Testis (tissue), 2 donors: ENCODE measurements around the gene KLHL40.

Experiments
- CTCF ChIP-seq, 3 experiments: fragments of 450-650 bp in 2 of 3; fragments of 200-600 bp in 1 of 3; sonication (generic) in 1 of 3; IDR thresholded peaks; one replicate each; pipeline ENCODE4 v1.5.1; 2016 to 2019; ENCODE audit warnings: antibody characterized with exemption in 3 of 3, mild to moderate bottlenecking in 2 of 3, moderate library complexity in 1 of 3
- POLR2A ChIP-seq: fragments of 450-650 bp; IDR thresholded peaks from one replicate; pipeline ENCODE4 v1.6.1; 2017; ENCODE audit warnings: antibody characterized with exemption, mild to moderate bottlenecking, moderate library complexity

DNA sequence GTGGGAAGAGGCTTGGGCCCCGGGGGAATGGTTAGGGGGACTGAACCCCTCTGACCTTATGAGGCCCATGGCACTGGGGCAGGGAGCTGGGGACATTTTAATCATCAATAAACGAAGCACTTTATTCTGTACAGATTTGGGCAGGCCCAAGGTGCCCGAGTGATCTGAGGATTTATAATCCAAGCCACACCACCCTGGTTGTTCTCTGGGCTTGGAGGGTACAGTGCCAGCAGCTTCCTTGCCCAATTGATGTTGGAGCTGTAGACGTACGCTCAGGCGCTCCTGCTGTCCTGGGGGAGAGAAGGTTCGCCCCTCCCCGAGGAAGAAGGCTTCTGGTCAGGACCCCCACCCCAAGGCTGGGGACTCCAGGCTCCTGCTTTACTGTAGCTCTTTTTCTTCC is 19.3 kb upstream of the KLHL40 start:
- TF ChIP-seq POLR2A (no peak), CTCF (IDR thresholded peaks at IDR 0.05) (no peak)
